Panc1 (cell line): ENCODE results near the gene RBBP7. TPM values are rescaled to one million over a fixed set of nuclear protein-coding genes. Genes with fewer than 3 reads are reported as not detected.
A peak's percentile ranks its signal among the peaks of the same experiment; 100 is the strongest.

ENCODE experiments used
- ATAC-seq: fragments of 200-7000 bp; cut with Tn5 transposase; 2 replicates; pipeline ENCODE4 v1.9.1; 2020; ENCODE audit warnings: mild to moderate bottlenecking, moderate library complexity
- BruUV-seq: library from RNA; stranded (reverse); fragments of 400-500 nt; replicated peaks from 2 replicates; lab custom pipeline; 2021; lab: Mats Ljungman, UMichigan
- CTCF ChIA-PET: fragments of 300-600 bp; sonication (Branson Sonifier 250); formaldehyde crosslinking; loops from one replicate; lab custom pipeline; 2022; ENCODE audit warnings: antibody characterized with exemption; lab: Charles Lee
- POLR2A ChIA-PET: fragments of 300-600 bp; sonication (Branson Sonifier 250); formaldehyde crosslinking; loops from one replicate; lab custom pipeline; 2022; ENCODE audit warnings: antibody characterized with exemption; lab: Charles Lee
- DNase-seq: peaks from one replicate; pipeline ENCODE4 v3.0.0-alpha.2; 2010; ENCODE audit warnings: low read depth, low spot score
- H3K27ac ChIP-seq: 2 replicates; pipeline ENCODE4 v1.5.1; 2011; ENCODE audit warnings: mild to moderate bottlenecking, low read length, inconsistent platforms
- H3K27me3 ChIP-seq: fragments of 200-500 bp; sonication (Bioruptor generic); 2 replicates; pipeline ENCODE4 v1.6.0; 2014; ENCODE audit warnings: low read length, inconsistent platforms; ENCODE audit not compliant: control insufficient read depth, insufficient read depth
- H3K36me3 ChIP-seq: fragments of 200-500 bp; sonication (Bioruptor generic); 2 replicates; pipeline ENCODE4 v1.5.1; 2014; ENCODE audit warnings: inconsistent platforms, mild to moderate bottlenecking, low read length, moderate library complexity; ENCODE audit not compliant: control insufficient read depth, insufficient read depth
- H3K4me1 ChIP-seq: 2 replicates; pipeline ENCODE4 v1.5.1; 2011; ENCODE audit warnings: inconsistent platforms, mild to moderate bottlenecking, low read length, moderate library complexity; ENCODE audit not compliant: control insufficient read depth, insufficient read depth
- H3K4me3 ChIP-seq, 2 experiments: 2 replicates each; pipeline ENCODE4 v1.5.1; 2011 to 2012; ENCODE audit warnings: low read depth in 2 of 2, low read length in 2 of 2, mild to moderate bottlenecking in 2 of 2, inconsistent platforms in 1 of 2, moderate library complexity in 1 of 2
- H3K9me3 ChIP-seq: fragments of 200-500 bp; sonication (Bioruptor generic); 2 replicates; pipeline ENCODE4 v1.5.1; 2014; ENCODE audit warnings: low read depth, mild to moderate bottlenecking, inconsistent platforms, low read length, moderate library complexity; ENCODE audit not compliant: control insufficient read depth, insufficient read depth
- CTCF ChIP-seq: fragments of 450-650 bp; IDR thresholded peaks from 2 replicates; pipeline ENCODE4 v1.5.1; 2017; ENCODE audit warnings: mild to moderate bottlenecking
- POLR2AphosphoS5 ChIP-seq: IDR thresholded peaks from 2 replicates; pipeline ENCODE4 v1.6.1; 2012; ENCODE audit warnings: mild to moderate bottlenecking, low read depth, low read length, moderate library complexity
- SIN3A ChIP-seq: IDR thresholded peaks from 2 replicates; pipeline ENCODE4 v1.6.1; 2012; ENCODE audit warnings: low read depth, mild to moderate bottlenecking, low read length, moderate library complexity, borderline replicate concordance; ENCODE audit not compliant: insufficient read depth
- TCF7L2 ChIP-seq: IDR thresholded peaks from 2 replicates; pipeline ENCODE4 v1.6.1; 2011; ENCODE audit warnings: mild to moderate bottlenecking, low read depth, low read length, inconsistent platforms
- in situ Hi-C: cut with HindIII; loops from 2 replicates; pipeline ENCODE4 v1.10.0; 2016; ENCODE audit warnings: low sequenced_read_pairs, low pct_unique_long_range_greater_than_20kb
- intact Hi-C: fragments of 100-400 bp; cut with micrococcal nuclease; formaldehyde crosslinking; loops from one replicate; pipeline ENCODE4 v1.10.0; 2022; ENCODE audit not compliant: unreplicated experiment
- total RNA-seq: library from RNA; stranded (reverse); gene quantifications from one replicate; pipeline ENCODE4 v1.2.1, GENCODE V29; 2021; ENCODE audit not compliant: unreplicated experiment
- TF ChIP-seq, protein P1 (sequence below), 2 experiments: IDR thresholded peaks; 2 replicates each; pipeline ENCODE4 v1.6.1; 2011 to 2012; ENCODE audit warnings: low read depth in 2 of 2, control low read depth in 1 of 2, low read length in 1 of 2, mild to moderate bottlenecking in 1 of 2, moderate library complexity in 1 of 2; ENCODE audit not compliant: insufficient read depth in 1 of 2

Gene RBBP7
- total RNA-seq, 1 experiment from 2014 or later, result 95.8 TPM

GRCh38 chrX:16836371-16836770 lies 33.8 kb downstream of the RBBP7 start:
- TF ChIP-seq TCF7L2 (no peak), CTCF (peak; percentile 36), SIN3A (no peak)
- CTCF ChIA-PET, result no interaction called here
- in situ Hi-C loops, result no loop called here

DNA sequence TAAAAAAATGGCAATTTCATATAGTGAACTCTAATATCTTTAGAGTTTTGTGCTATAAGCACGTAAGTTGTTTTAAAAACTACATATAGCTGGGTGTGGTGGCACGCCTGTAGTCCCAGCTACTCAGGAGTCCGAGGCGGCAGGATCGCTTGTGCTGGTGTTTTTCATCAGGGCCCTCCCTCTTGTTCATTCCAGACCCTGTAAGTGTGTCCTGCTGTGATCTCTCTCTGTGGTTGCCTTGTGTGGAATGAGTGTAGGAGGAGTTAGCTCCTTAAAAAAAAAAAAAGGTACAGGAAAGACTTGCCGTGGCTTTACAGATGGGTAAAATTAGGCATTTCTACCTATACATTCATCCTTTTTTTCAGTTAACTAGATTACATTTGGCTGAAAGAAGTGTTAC lies 35.4 kb downstream of the RBBP7 start:
- Histone ChIP-seq H3K36me3 (peaks cover 2% of the 10 kb centered on the region; the same call in 1 of the 2 replicates), H3K9me3 (no peaks in the 10 kb centered on the region), H3K27ac (no peak overlapping the region), H3K27me3 (no peaks in the 10 kb centered on the region), H3K4me3 (no peak overlapping the region), H3K4me1 (peaks cover 3% of the 10 kb centered on the region; the same call in 1 of the 2 replicates)
- ChIA-PET POLR2A (no interaction called here), CTCF (no interaction called here)
- TF ChIP-seq, protein P1, sequence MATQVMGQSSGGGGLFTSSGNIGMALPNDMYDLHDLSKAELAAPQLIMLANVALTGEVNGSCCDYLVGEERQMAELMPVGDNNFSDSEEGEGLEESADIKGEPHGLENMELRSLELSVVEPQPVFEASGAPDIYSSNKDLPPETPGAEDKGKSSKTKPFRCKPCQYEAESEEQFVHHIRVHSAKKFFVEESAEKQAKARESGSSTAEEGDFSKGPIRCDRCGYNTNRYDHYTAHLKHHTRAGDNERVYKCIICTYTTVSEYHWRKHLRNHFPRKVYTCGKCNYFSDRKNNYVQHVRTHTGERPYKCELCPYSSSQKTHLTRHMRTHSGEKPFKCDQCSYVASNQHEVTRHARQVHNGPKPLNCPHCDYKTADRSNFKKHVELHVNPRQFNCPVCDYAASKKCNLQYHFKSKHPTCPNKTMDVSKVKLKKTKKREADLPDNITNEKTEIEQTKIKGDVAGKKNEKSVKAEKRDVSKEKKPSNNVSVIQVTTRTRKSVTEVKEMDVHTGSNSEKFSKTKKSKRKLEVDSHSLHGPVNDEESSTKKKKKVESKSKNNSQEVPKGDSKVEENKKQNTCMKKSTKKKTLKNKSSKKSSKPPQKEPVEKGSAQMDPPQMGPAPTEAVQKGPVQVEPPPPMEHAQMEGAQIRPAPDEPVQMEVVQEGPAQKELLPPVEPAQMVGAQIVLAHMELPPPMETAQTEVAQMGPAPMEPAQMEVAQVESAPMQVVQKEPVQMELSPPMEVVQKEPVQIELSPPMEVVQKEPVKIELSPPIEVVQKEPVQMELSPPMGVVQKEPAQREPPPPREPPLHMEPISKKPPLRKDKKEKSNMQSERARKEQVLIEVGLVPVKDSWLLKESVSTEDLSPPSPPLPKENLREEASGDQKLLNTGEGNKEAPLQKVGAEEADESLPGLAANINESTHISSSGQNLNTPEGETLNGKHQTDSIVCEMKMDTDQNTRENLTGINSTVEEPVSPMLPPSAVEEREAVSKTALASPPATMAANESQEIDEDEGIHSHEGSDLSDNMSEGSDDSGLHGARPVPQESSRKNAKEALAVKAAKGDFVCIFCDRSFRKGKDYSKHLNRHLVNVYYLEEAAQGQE (IDR thresholded peaks at IDR 0.05; ENCODE audit: insufficient read depth in 1 of 2, low read depth in 2 of 2, low read length in 1 of 2), result no peak
- TF ChIP-seq CTCF, result no peak
- no peak for TF ChIP-seq TCF7L2
- TF ChIP-seq POLR2AphosphoS5, result no peak
- no peak for TF ChIP-seq SIN3A
- DNase-seq (no peak), ATAC-seq (no peak)
- no TSS peak for BruUV-seq
- intact Hi-C loops, result no loop called here
- in situ Hi-C loops, result no loop called here

More at GRCh38 chrX:16836371-16836770, 33.8 kb downstream of the RBBP7 start:
- no peak overlapping the region for H3K4me3 ChIP-seq
- peak; percentile 79 for ATAC-seq
- peaks cover 3% of the 10 kb centered on the region; the same call in 1 of the 2 replicates for H3K4me1 ChIP-seq
- H3K9me3 ChIP-seq, result no peaks in the 10 kb centered on the region
- no peak overlapping the region for H3K27ac ChIP-seq
- no peak for DNase-seq
- no TSS peak for BruUV-seq
- no peaks in the 10 kb centered on the region for H3K27me3 ChIP-seq
- H3K36me3 ChIP-seq, result peaks cover 2% of the 10 kb centered on the region; the same call in 1 of the 2 replicates
- intact Hi-C loops, result no loop called here
- POLR2A ChIA-PET, result no interaction called here
